HepG2 (cell line): Measurements from ENCODE around the gene UPF3A. TPM values are rescaled to one million over a fixed set of nuclear protein-coding genes. Genes with fewer than 3 reads are reported as not detected.

Experiments used
- AKAP8 ChIP-seq: sonication (generic); formaldehyde crosslinking; IDR thresholded peaks from 2 replicates; pipeline ENCODE4 v1.5.1; 2020; ENCODE audit warnings: mild to moderate bottlenecking, missing genetic modification reagents
- ARID2 ChIP-seq: sonication (generic); formaldehyde crosslinking; IDR thresholded peaks from 2 replicates; pipeline ENCODE4 v1.8.1; 2022; ENCODE audit warnings: mild to moderate bottlenecking, missing genetic modification reagents, borderline replicate concordance
- ATF5 ChIP-seq: sonication (generic); formaldehyde crosslinking; IDR thresholded peaks from 2 replicates; pipeline ENCODE4 v1.4.0; 2020; ENCODE audit warnings: mild to moderate bottlenecking, low read depth, missing genetic modification reagents
- CREBL2 ChIP-seq: sonication (generic); formaldehyde crosslinking; IDR thresholded peaks from 2 replicates; pipeline ENCODE4 v1.8.1; 2023; ENCODE audit warnings: missing genetic modification reagents, mild to moderate bottlenecking, borderline replicate concordance
- FOSL1 ChIP-seq: sonication (generic); formaldehyde crosslinking; IDR thresholded peaks from 2 replicates; pipeline ENCODE4 v1.9.0; 2021; ENCODE audit warnings: missing genetic modification reagents, borderline replicate concordance
- KAT7 ChIP-seq: IDR thresholded peaks from 2 replicates; pipeline ENCODE4 v1.6.1; 2018; ENCODE audit warnings: borderline replicate concordance, missing compliant biosample characterization
- NFAT5 ChIP-seq: sonication (generic); formaldehyde crosslinking; IDR thresholded peaks from 2 replicates; pipeline ENCODE4 v1.4.0; 2020; ENCODE audit warnings: missing genetic modification reagents
- NFIB ChIP-seq: sonication (generic); formaldehyde crosslinking; IDR thresholded peaks from 2 replicates; pipeline ENCODE4 v1.9.0; 2021; ENCODE audit warnings: missing genetic modification reagents, mild to moderate bottlenecking, borderline replicate concordance
- PHF5A ChIP-seq: IDR thresholded peaks from one replicate; pipeline ENCODE4 v1.6.1; 2018; ENCODE audit warnings: low read depth, missing genetic modification reagents; ENCODE audit not compliant: unreplicated experiment
- POLR2AphosphoS5 ChIP-seq: IDR thresholded peaks from 2 replicates; pipeline ENCODE4 v1.6.1; 2012; ENCODE audit warnings: low read depth, low read length
- RAD51 ChIP-seq: fragments of 450-650 bp; IDR thresholded peaks from 2 replicates; pipeline ENCODE4 v1.6.1; 2016; ENCODE audit warnings: borderline replicate concordance
- SRSF4 ChIP-seq: fragments of 200-400 bp; formaldehyde crosslinking; IDR thresholded peaks from one replicate; pipeline ENCODE4 v1.6.1; 2018; ENCODE audit warnings: mild to moderate bottlenecking, low read depth, low read length, moderate library complexity; ENCODE audit not compliant: poor library complexity, severe bottlenecking
- YEATS4 ChIP-seq: sonication (generic); formaldehyde crosslinking; IDR thresholded peaks from 2 replicates; pipeline ENCODE4 v1.4.0; 2020; ENCODE audit warnings: missing genetic modification reagents, borderline replicate concordance
- ZFP36L2 ChIP-seq: sonication (generic); formaldehyde crosslinking; IDR thresholded peaks from 2 replicates; pipeline ENCODE4 v1.4.0; 2020; ENCODE audit warnings: missing genetic modification reagents
- ZKSCAN1 ChIP-seq: fragments of 150-350 bp; IDR thresholded peaks from 2 replicates; pipeline ENCODE4 v1.6.1; 2014; ENCODE audit warnings: low read length
- ZNF136 ChIP-seq: sonication (generic); formaldehyde crosslinking; IDR thresholded peaks from 2 replicates; pipeline ENCODE4 v1.8.1; 2022; ENCODE audit warnings: low read depth, mild to moderate bottlenecking, moderate library complexity, missing genetic modification reagents
- ZNF18 ChIP-seq: sonication (generic); formaldehyde crosslinking; IDR thresholded peaks from 2 replicates; pipeline ENCODE4 v1.8.0; 2022; ENCODE audit warnings: mild to moderate bottlenecking, missing genetic modification reagents; ENCODE audit not compliant: insufficient replicate concordance
- ZNF207 ChIP-seq: fragments of 450-650 bp; IDR thresholded peaks from 2 replicates; pipeline ENCODE4 v1.6.1; 2016; ENCODE audit warnings: antibody characterized with exemption, borderline replicate concordance
- ZNF446 ChIP-seq: sonication (generic); formaldehyde crosslinking; IDR thresholded peaks from 2 replicates; pipeline ENCODE4 v1.5.0; 2020; ENCODE audit warnings: mild to moderate bottlenecking, missing genetic modification reagents
- ZNF644 ChIP-seq: IDR thresholded peaks from 2 replicates; pipeline ENCODE4 v1.6.1; 2016; ENCODE audit warnings: low read depth
- ZNF703 ChIP-seq: sonication (generic); formaldehyde crosslinking; IDR thresholded peaks from 2 replicates; pipeline ENCODE4 v1.5.1; 2020; ENCODE audit warnings: missing genetic modification reagents, mild to moderate bottlenecking, moderate library complexity, borderline replicate concordance
- ZNF746 ChIP-seq: sonication (generic); formaldehyde crosslinking; IDR thresholded peaks from 2 replicates; pipeline ENCODE4 v1.8.0; 2022; ENCODE audit warnings: mild to moderate bottlenecking, missing genetic modification reagents
- ZNF83 ChIP-seq: sonication (generic); formaldehyde crosslinking; IDR thresholded peaks from 2 replicates; pipeline ENCODE4 v1.4.0; 2020; ENCODE audit warnings: missing genetic modification reagents, mild to moderate bottlenecking, borderline replicate concordance
- polyA plus RNA-seq, 8 experiments: library from polyadenylated mRNA; depleted of rRNA in 3 of 8; stranded (reverse) in 7 of 8; unstranded in 1 of 8; fragments of >200 nt; fragmentation: Illumina TruSeq in 4 of 8; extraction: Trizol in 4 of 8; gene quantifications; 2 replicates each; pipeline versions ENCODE4 v1.2.1 to v1.2.3, GENCODE V29; 2011 to 2016; ENCODE audit warnings: low read depth in 4 of 8, missing spikeins in 1 of 8, mixed read lengths in 1 of 8; ENCODE audit not compliant: insufficient read depth in 1 of 8
- total RNA-seq, 5 experiments: library from RNA; depleted of rRNA; stranded (reverse); fragments of >200 nt; fragmentation: Illumina TruSeq; extraction: Trizol; gene quantifications; 2 replicates each; pipeline ENCODE4 v1.2.3, GENCODE V29; 2016; ENCODE audit warnings: low read depth in 1 of 5

UPF3A gene
- total and polyA plus RNA-seq, 2 of the 13 experiments (the other 11 are each of a cell fraction or from before 2014, with no cell fraction given) = 60.2 to 63.8 TPM

- no peak for TF ChIP-seq ZNF18 (CRISPR knock-in tag)
- peak; percentile 61; the same call in 1 of the 2 replicates for TF ChIP-seq KAT7 (CRISPR knock-in tag)
- no peak for TF ChIP-seq NFIB
- no peak for TF ChIP-seq CREBL2 (CRISPR knock-in tag)
- TF ChIP-seq YEATS4 (CRISPR knock-in tag) = peak; percentile 87; the same call in 1 of the 2 replicates
- no peak for TF ChIP-seq ZKSCAN1
- no peak for TF ChIP-seq ZNF207
- no peak; the same call in none of the 2 replicates for TF ChIP-seq ZNF703
- TF ChIP-seq ZNF644 (CRISPR knock-in tag) = no peak
- TF ChIP-seq ARID2 (CRISPR knock-in tag) = peak; percentile 61; the same call in 1 of the 2 replicates
- TF ChIP-seq AKAP8 (CRISPR knock-in tag) = no peak
- no peak for TF ChIP-seq ZNF746
- TF ChIP-seq FOSL1 = no peak
- TF ChIP-seq SRSF4 = no peak
- peak; percentile 17 for TF ChIP-seq PHF5A
- no peak for TF ChIP-seq NFAT5 (CRISPR knock-in tag)
- TF ChIP-seq ZNF446 (CRISPR knock-in tag) = no peak; the same call in 1 of the 2 replicates
- TF ChIP-seq RAD51 = no peak
- TF ChIP-seq ATF5 (CRISPR knock-in tag) = no peak
- no peak for TF ChIP-seq ZNF136 (CRISPR knock-in tag)
- peak; percentile 67; the same call in 1 of the 2 replicates for TF ChIP-seq POLR2AphosphoS5
- TF ChIP-seq ZNF83 (CRISPR knock-in tag) = no peak
- TF ChIP-seq ZFP36L2 (CRISPR knock-in tag) = no peak
Observed at GRCh38 chr13:114281351-114282040, at the start of gene UPF3A (continued).
